ENCODE results near the gene RSAD1. TPM values are rescaled to one million over a fixed set of nuclear protein-coding genes. Genes with fewer than 3 reads are reported as not detected.

Gene RSAD1
- total RNA-seq: 31.0 TPM

GRCh38 chr17:50478391-50479381 lies at the start of gene RSAD1:
RSAD1 (plus strand) TSS chr17:50478860; CDS start chr17:50478885, 25 bp downstream.
- DNase-seq (ENCODE audit: low read depth in 2 of 3, low spot score in 2 of 3): peak; percentile 79 to 95 (median 91)

GRCh38 chr17:50429793-50430192 lies 48.9 kb upstream of the RSAD1 start:
- DNase-seq (ENCODE audit: low read depth in 2 of 3, low spot score in 2 of 3): no peak

GRCh38 chr17:50430821-50431618 lies 47.6 kb upstream of the RSAD1 start:
- DNase-seq (ENCODE audit: low read depth in 2 of 3, low spot score in 2 of 3): no peak

GRCh38 chr17:50432125-50432762 lies 46.4 kb upstream of the RSAD1 start:
- DNase-seq (ENCODE audit: low read depth in 2 of 3, low spot score in 2 of 3): no peak

- no peak for DNase-seq (ENCODE audit: low read depth in 2 of 3, low spot score in 2 of 3)
Measured at GRCh38 chr17:50437409-50437808, 41.3 kb upstream of the RSAD1 start.

GRCh38 chr17:50439008-50439407 lies 39.7 kb upstream of the RSAD1 start:
- DNase-seq (ENCODE audit: low read depth in 2 of 3, low spot score in 2 of 3): no peak

- DNase-seq (ENCODE audit: low read depth in 2 of 3, low spot score in 2 of 3): no peak
Measured at GRCh38 chr17:50440172-50440837, 38.4 kb upstream of the RSAD1 start.

- no peak for DNase-seq (ENCODE audit: low read depth in 2 of 3, low spot score in 2 of 3)
Measured at GRCh38 chr17:50440838-50441829, 37.5 kb upstream of the RSAD1 start.

GRCh38 chr17:50443505-50443974 lies 35.1 kb upstream of the RSAD1 start:
- DNase-seq (ENCODE audit: low read depth in 2 of 3, low spot score in 2 of 3): no peak

- no peak for DNase-seq (ENCODE audit: low read depth in 2 of 3, low spot score in 2 of 3)
Measured at GRCh38 chr17:50444841-50445715, 33.6 kb upstream of the RSAD1 start.

- no peak for DNase-seq (ENCODE audit: low read depth in 2 of 3, low spot score in 2 of 3)
Measured at GRCh38 chr17:50445730-50446325, 32.8 kb upstream of the RSAD1 start.

GRCh38 chr17:50447870-50448595 lies 30.6 kb upstream of the RSAD1 start:
- DNase-seq (ENCODE audit: low read depth in 2 of 3, low spot score in 2 of 3): no peak

GRCh38 chr17:50448643-50449042 lies 30.0 kb upstream of the RSAD1 start:
- DNase-seq (ENCODE audit: low read depth in 2 of 3, low spot score in 2 of 3): no peak

GRCh38 chr17:50451943-50452629 lies 26.6 kb upstream of the RSAD1 start:
- no peak for DNase-seq (ENCODE audit: low read depth in 2 of 3, low spot score in 2 of 3)

GRCh38 chr17:50452630-50453300 lies 25.9 kb upstream of the RSAD1 start:
- DNase-seq (ENCODE audit: low read depth in 2 of 3, low spot score in 2 of 3): peak in 1 of 3 donors; percentile 39

- no peak for DNase-seq (ENCODE audit: low read depth in 2 of 3, low spot score in 2 of 3)
Measured at GRCh38 chr17:50453901-50454300, 24.8 kb upstream of the RSAD1 start.

All from hematopoietic multipotent progenitor cell (in vitro differentiated cells).